ENCODE results near the gene NPAS3.

Gene NPAS3

DNA sequence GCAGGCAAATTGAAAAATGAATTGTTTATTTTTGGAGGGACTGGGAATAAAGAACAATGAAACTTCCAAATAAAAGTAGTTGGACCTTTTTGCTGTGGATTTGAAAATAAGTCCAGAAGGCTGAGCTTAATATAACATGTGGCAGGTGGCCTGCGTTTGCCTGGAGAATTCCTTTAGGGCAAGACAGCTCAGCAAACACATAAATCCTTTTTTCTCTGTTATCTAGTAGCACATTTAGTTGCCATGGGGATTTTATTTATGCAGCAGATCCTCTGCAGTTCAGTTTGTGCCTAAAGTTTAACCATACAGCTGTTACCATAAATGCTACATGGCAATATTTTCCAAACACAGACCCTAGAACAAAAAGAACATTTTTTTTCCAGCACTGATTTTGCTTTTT lies 180.0 kb downstream of the NPAS3 start:
- TF ChIP-seq SIN3A (IDR thresholded peaks at IDR 0.05; ENCODE audit: borderline replicate concordance, insufficient read depth, low read length) (no peak), FOXP2 (optimal IDR thresholded peaks at IDR 0.05; ENCODE audit: borderline replicate concordance, extremely low read depth, extremely low read length, insufficient read depth) (no peak), TAF1 (IDR thresholded peaks at IDR 0.05; ENCODE audit: borderline replicate concordance, insufficient read depth, low read length) (no peak), POLR2AphosphoS5 (IDR thresholded peaks at IDR 0.05; ENCODE audit: low read depth, low read length) (no peak), REST (IDR thresholded peaks at IDR 0.05; ENCODE audit: insufficient read depth in 1 of 2, low read depth in 2 of 2, low read length in 2 of 2) (no peak)

GRCh38 chr14:33120341-33120740 lies 181.7 kb downstream of the NPAS3 start:
- no peak for TF ChIP-seq FOXP2 (optimal IDR thresholded peaks at IDR 0.05; ENCODE audit: borderline replicate concordance, extremely low read depth, extremely low read length, insufficient read depth)
- no peak for TF ChIP-seq TAF1 (IDR thresholded peaks at IDR 0.05; ENCODE audit: borderline replicate concordance, insufficient read depth, low read length)
- TF ChIP-seq POLR2AphosphoS5 (IDR thresholded peaks at IDR 0.05; ENCODE audit: low read depth, low read length) = no peak
- no peak for TF ChIP-seq REST (IDR thresholded peaks at IDR 0.05; ENCODE audit: insufficient read depth in 1 of 2, low read depth in 2 of 2, low read length in 2 of 2)
- TF ChIP-seq SIN3A (IDR thresholded peaks at IDR 0.05; ENCODE audit: borderline replicate concordance, insufficient read depth, low read length) = no peak

- no peak for TF ChIP-seq FOXP2 (optimal IDR thresholded peaks at IDR 0.05; ENCODE audit: borderline replicate concordance, extremely low read depth, extremely low read length, insufficient read depth)
- TF ChIP-seq TAF1 (IDR thresholded peaks at IDR 0.05; ENCODE audit: borderline replicate concordance, insufficient read depth, low read length) = no peak
- no peak for TF ChIP-seq POLR2AphosphoS5 (IDR thresholded peaks at IDR 0.05; ENCODE audit: low read depth, low read length)
- no peak for TF ChIP-seq SIN3A (IDR thresholded peaks at IDR 0.05; ENCODE audit: borderline replicate concordance, insufficient read depth, low read length)
- TF ChIP-seq REST (IDR thresholded peaks at IDR 0.05; ENCODE audit: insufficient read depth in 1 of 2, low read depth in 2 of 2, low read length in 2 of 2) = no peak
Measured at GRCh38 chr14:33120966-33121365, 182.3 kb downstream of the NPAS3 start.

GRCh38 chr14:33123281-33123680 lies 184.6 kb downstream of the NPAS3 start:
- no peak for TF ChIP-seq FOXP2 (optimal IDR thresholded peaks at IDR 0.05; ENCODE audit: borderline replicate concordance, extremely low read depth, extremely low read length, insufficient read depth)
- no peak for TF ChIP-seq POLR2AphosphoS5 (IDR thresholded peaks at IDR 0.05; ENCODE audit: low read depth, low read length)
- TF ChIP-seq SIN3A (IDR thresholded peaks at IDR 0.05; ENCODE audit: borderline replicate concordance, insufficient read depth, low read length) = no peak
- TF ChIP-seq REST (IDR thresholded peaks at IDR 0.05; ENCODE audit: insufficient read depth in 1 of 2, low read depth in 2 of 2, low read length in 2 of 2) = no peak
- TF ChIP-seq TAF1 (IDR thresholded peaks at IDR 0.05; ENCODE audit: borderline replicate concordance, insufficient read depth, low read length) = no peak

- TF ChIP-seq SIN3A (IDR thresholded peaks at IDR 0.05; ENCODE audit: borderline replicate concordance, insufficient read depth, low read length) = no peak
- TF ChIP-seq TAF1 (IDR thresholded peaks at IDR 0.05; ENCODE audit: borderline replicate concordance, insufficient read depth, low read length) = no peak
- TF ChIP-seq FOXP2 (optimal IDR thresholded peaks at IDR 0.05; ENCODE audit: borderline replicate concordance, extremely low read depth, extremely low read length, insufficient read depth) = no peak
Measured at GRCh38 chr14:33126433-33126832, 187.8 kb downstream of the NPAS3 start.

Data from PFSK-1 (cell line).